Measurements from ENCODE around the gene AHSG. TPM values are rescaled to one million over a fixed set of nuclear protein-coding genes. Genes with fewer than 3 reads are reported as not detected.
"Not testable (repeated sequence)": the region's sequence is repeated elsewhere in the genome, so short reads cannot be mapped to it uniquely, and the experiment has no call there.

AHSG gene
- total RNA-seq, 4 donors from 2014 or later = not detected

DNA sequence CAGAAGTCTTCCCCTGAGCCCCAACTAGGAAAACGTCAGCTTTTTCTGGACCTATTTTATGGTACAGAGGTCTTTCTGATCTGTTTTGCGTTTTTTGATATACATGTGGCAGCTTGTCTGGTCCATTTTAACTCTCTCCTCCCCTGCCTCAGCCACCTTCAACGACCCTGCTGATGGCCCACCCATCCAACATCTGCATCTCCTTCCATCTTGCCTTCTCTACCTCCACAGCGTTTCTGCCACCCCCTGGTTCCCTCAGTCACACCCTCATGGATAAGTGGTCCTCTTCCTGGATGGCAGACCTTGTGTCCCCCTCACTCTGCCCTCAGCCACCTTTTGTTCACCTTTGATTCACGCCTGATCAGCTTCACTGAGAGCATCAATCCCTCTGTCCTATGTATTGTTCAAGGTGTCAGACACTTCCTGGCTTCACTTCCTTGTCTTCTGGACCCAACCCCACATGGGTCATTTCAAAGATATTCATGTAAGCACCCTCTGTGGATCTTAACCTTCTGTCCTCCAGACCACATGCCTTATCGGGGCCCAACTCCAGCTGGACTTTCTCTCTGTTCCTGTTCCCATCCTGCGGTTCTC lies 13.5 kb downstream of the AHSG start:
- Histone ChIP-seq H3K4me3 (no peak overlapping the region), H3K9me3 (no peaks in the 10 kb centered on the region), H3K27ac (no peak overlapping the region), H3K4me1 (no peaks in the 10 kb centered on the region), H3K27me3 (no peaks in the 10 kb centered on the region), H3K36me3 (no peaks in the 10 kb centered on the region)
- TF ChIP-seq, protein P1, sequence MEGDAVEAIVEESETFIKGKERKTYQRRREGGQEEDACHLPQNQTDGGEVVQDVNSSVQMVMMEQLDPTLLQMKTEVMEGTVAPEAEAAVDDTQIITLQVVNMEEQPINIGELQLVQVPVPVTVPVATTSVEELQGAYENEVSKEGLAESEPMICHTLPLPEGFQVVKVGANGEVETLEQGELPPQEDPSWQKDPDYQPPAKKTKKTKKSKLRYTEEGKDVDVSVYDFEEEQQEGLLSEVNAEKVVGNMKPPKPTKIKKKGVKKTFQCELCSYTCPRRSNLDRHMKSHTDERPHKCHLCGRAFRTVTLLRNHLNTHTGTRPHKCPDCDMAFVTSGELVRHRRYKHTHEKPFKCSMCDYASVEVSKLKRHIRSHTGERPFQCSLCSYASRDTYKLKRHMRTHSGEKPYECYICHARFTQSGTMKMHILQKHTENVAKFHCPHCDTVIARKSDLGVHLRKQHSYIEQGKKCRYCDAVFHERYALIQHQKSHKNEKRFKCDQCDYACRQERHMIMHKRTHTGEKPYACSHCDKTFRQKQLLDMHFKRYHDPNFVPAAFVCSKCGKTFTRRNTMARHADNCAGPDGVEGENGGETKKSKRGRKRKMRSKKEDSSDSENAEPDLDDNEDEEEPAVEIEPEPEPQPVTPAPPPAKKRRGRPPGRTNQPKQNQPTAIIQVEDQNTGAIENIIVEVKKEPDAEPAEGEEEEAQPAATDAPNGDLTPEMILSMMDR (IDR thresholded peaks at IDR 0.05) = no peak
- no peak for TF ChIP-seq POLR2A (IDR thresholded peaks at IDR 0.05)
- DNase-seq = no peak

DNA sequence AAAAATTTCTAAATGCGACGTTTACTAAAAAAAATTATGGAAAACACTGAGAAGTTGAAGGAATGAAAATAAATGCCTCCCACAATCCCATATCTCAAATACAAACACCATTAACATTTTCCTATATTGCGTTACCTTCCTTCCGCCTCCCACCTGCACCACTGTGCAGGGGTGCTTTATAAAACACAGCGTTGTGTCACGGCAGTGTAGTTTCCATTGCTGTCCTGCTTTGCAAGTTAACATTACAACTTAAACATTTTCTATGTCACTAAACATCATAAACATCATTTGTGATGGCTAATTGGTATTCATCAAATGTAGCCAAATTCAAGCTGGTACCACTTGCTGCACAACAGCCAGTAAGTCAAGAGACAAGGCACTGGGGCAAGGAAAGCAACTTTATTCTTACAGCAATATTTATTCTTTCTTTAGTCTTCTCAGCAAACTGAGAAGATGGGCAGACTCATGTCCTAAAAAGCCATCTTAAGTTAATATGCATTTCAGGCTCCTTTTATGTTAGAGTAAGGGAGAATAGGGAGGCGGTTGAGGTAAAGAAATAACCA lies 15.1 kb downstream of the AHSG start:
- TF ChIP-seq POLR2A (IDR thresholded peaks at IDR 0.05) = no peak
- TF ChIP-seq, protein P1 (IDR thresholded peaks at IDR 0.05) = no peak
- H3K27ac ChIP-seq = no peak overlapping the region

DNA sequence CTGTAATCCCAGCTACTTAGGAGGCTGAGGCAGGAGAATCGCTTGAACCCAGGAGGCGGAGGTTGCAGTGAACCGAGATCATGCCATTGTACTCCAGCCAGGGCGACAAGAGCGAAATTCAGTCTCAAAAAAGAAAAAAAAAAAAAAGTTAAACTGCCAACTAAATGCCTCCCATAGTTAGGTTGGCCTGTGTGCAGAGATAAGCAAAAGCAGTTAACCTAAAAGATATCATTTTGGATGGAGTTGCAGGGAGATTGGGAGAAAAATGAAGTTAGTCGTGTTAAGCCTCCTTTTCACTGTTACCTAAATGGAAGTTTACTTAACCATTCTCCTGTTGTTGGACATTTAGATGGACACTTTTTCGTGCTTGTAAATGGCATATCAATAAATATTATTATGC lies 15.9 kb downstream of the AHSG start:
- no peak for DNase-seq
- H3K27me3 ChIP-seq = no peaks in the 10 kb centered on the region
- H3K4me1 ChIP-seq = no peaks in the 10 kb centered on the region
- H3K27ac ChIP-seq = no peak overlapping the region
- TF ChIP-seq, protein P1 (IDR thresholded peaks at IDR 0.05) = no peak
- no peak for TF ChIP-seq POLR2A (IDR thresholded peaks at IDR 0.05)
- no peak overlapping the region for H3K4me3 ChIP-seq
- no peaks in the 10 kb centered on the region for H3K9me3 ChIP-seq
- H3K36me3 ChIP-seq = no peaks in the 10 kb centered on the region

More for the DNA sequence above, 15.1 kb downstream of the AHSG start:
- Histone ChIP-seq H3K4me3 (no peak overlapping the region), H3K36me3 (no peaks in the 10 kb centered on the region), H3K27me3 (no peaks in the 10 kb centered on the region), H3K9me3 (no peaks in the 10 kb centered on the region), H3K4me1 (no peaks in the 10 kb centered on the region)
- DNase-seq = no peak

DNA sequence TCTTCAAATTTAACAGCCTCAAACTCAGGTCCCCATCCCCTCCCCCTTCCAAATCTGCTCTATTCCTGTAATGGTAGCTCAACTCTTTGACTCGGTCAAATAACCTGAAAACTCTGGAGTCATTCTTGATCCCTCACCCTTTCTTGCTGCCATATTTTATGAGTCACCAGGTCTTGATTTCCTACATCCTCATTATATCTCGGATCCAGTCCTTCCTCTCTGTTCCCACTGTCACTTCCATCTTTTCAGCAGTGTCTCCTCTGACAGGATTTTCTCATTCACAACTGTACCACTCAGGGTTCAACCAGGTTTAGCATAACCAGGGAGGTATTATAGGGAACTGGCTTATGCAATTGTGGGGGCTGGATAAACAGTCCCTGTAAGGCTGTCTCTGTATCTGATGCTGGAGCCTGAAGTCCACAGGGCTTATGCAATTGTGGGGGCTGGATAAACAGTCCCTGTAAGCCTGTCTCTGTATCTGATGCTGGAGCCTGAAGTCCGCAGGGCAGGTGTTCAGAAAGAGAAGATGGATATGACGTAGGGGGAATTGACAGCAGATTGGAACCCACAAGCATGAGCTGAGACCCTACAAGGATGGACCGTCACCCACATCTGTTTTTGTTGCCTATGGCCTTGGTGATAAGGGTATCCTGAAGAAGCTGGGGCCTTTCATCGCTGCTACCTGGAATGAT lies 18.2 kb downstream of the AHSG start:
- no peaks in the 10 kb centered on the region for H3K9me3 ChIP-seq
- TF ChIP-seq, protein P1 (IDR thresholded peaks at IDR 0.05) = no peak
- TF ChIP-seq POLR2A (IDR thresholded peaks at IDR 0.05) = no peak
- H3K36me3 ChIP-seq = no peaks in the 10 kb centered on the region
- no peaks in the 10 kb centered on the region for H3K27me3 ChIP-seq
- H3K27ac ChIP-seq = no peak overlapping the region
- DNase-seq = no peak
- H3K4me3 ChIP-seq = no peak overlapping the region
- H3K4me1 ChIP-seq = no peaks in the 10 kb centered on the region

DNA sequence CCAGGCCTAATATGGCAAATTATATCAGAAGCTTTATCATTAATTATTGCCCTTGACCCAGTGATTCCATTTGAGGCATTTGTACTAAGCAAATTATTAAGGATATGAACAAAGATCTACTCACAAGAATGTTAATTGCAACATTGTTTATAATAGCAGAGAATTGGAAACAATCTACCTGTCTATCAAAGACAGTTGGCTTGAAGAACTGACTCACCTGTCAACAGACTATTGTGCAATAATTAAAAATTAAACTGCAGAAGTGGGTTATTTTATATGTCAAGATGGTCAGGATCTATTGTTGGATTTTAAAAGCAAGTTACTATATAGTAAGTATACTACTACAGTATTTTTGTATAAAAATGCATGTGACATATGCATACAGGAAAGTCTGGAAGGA lies 20.6 kb downstream of the AHSG start:
- H3K9me3 ChIP-seq = no peaks in the 10 kb centered on the region
- DNase-seq = no peak
- no peaks in the 10 kb centered on the region for H3K4me1 ChIP-seq
- H3K36me3 ChIP-seq = no peaks in the 10 kb centered on the region
- H3K4me3 ChIP-seq = no peak overlapping the region
- TF ChIP-seq POLR2A (IDR thresholded peaks at IDR 0.05) = no peak
- TF ChIP-seq, protein P1 (IDR thresholded peaks at IDR 0.05) = no peak
- H3K27ac ChIP-seq = no peak overlapping the region
- H3K27me3 ChIP-seq = no peaks in the 10 kb centered on the region

DNA sequence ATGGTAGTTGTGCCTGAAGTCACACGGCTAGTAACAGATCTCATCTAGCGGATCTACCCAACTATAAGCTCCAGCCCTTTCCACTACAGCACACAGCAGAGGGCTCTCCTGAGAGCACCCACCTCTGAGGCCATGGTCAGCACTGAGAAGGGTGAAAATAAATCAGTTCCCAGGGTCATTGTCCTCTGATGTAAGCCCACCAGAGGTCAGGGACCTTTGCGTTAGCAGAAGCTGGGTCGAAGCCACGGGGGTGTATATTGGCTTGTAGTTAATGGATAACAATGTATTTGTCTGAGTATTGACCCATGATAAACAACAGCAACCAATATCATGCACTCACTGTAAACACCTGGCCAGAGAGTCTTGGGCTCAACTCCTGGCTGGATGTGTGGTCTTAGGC lies 21.3 kb downstream of the AHSG start:
- not testable (repeated sequence) for DNase-seq, H3K4me3 ChIP-seq, H3K27me3 ChIP-seq, H3K4me1 ChIP-seq, H3K27ac ChIP-seq, H3K9me3 ChIP-seq, H3K36me3 ChIP-seq

Data from Peyer's patch (tissue), 4 donors.